Stomach (tissue), 4 donors: ENCODE data around the gene RIMS4.

Source experiments
- CTCF ChIP-seq, 7 experiments: fragments of 450-650 bp in 4 of 7; fragments of 200-600 bp in 3 of 7; sonication (generic) in 3 of 7; IDR thresholded peaks; one replicate each; pipeline ENCODE4 v1.5.1; 2016 to 2019; ENCODE audit warnings: antibody characterized with exemption in 7 of 7, control low read depth in 2 of 7, mild to moderate bottlenecking in 1 of 7
- EP300 ChIP-seq: sonication (generic); formaldehyde crosslinking; IDR thresholded peaks from one replicate; pipeline ENCODE4 v1.6.1; 2017; ENCODE audit warnings: antibody characterized with exemption
- POLR2A ChIP-seq, 4 donors: fragments of 450-650 bp; IDR thresholded peaks; one replicate each; pipeline ENCODE4 v1.6.1; 2016; ENCODE audit warnings: antibody characterized with exemption in 4 of 4, control low read depth in 2 of 4, mild to moderate bottlenecking in 1 of 4, moderate library complexity in 1 of 4
- POLR2AphosphoS5 ChIP-seq, 3 donors: sonication (generic); formaldehyde crosslinking; IDR thresholded peaks; one replicate each; pipeline ENCODE4 v1.6.1; 2016; ENCODE audit warnings: antibody characterized with exemption in 3 of 3

DNA sequence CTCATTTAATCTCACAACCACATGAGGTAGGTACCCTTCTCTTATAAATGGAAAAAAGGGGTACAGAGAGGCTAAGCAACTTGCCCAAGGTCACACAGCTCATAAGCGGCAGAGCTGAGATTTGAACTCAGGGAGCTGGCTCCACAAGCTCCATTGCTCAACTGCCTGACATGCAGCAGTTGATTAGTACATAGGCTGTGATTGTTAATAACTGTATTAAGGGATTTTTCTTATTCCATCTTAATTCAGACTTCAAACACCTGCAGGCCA is 88.6 kb downstream of the RIMS4 start:
- no peak for TF ChIP-seq CTCF (IDR thresholded peaks at IDR 0.05)
- no peak for TF ChIP-seq POLR2AphosphoS5 (IDR thresholded peaks at IDR 0.05)
- TF ChIP-seq POLR2A (IDR thresholded peaks at IDR 0.05): no peak
- TF ChIP-seq EP300: no peak
